ENCODE measurements around the gene CTNNA3. TPM values are rescaled to one million over a fixed set of nuclear protein-coding genes. Genes with fewer than 3 reads are reported as not detected.

The CTNNA3 gene
- total and polyA plus RNA-seq, 2 donors (not counting 1 experiment from before 2014, with no cell fraction given), result not detected

GRCh38 chr10:66466622-66467021, 1229.4 kb downstream of the CTNNA3 start:
- Histone ChIP-seq H4K20me1 (ENCODE audit: control insufficient read depth, extremely low read depth, insufficient read depth, low read length) (no peaks in the 10 kb centered on the region), H3K9ac (ENCODE audit: insufficient read depth, low read length) (no peak overlapping the region), H3K9me3 (ENCODE audit: control insufficient read depth, insufficient read depth, low read depth, low read length) (no peaks in the 10 kb centered on the region), H3K79me2 (ENCODE audit: control insufficient read depth, insufficient read depth, low read length) (no peaks in the 10 kb centered on the region), H3K4me2 (ENCODE audit: extremely low read depth, insufficient read depth, low read length) (no peak overlapping the region), H3K4me3 (replicated peaks in 1 of 4; ENCODE audit: control extremely low read depth in 1 of 4, insufficient read depth in 1 of 4, low read depth in 3 of 4, low read length in 4 of 4) (no peak overlapping the region), H3K27ac (ENCODE audit: insufficient read depth, low read length) (no peak overlapping the region), H3K4me1 (ENCODE audit: control insufficient read depth, extremely low read depth, insufficient read depth, low read length) (no peaks in the 10 kb centered on the region), H2AFZ (ENCODE audit: low read length) (no peak overlapping the region), H3K27me3 (ENCODE audit: control insufficient read depth, insufficient read depth, low read length) (no peaks in the 10 kb centered on the region), H3K36me3 (ENCODE audit: control insufficient read depth, insufficient read depth, low read length) (no peaks in the 10 kb centered on the region)
- DNase-seq (ENCODE audit: low read depth in 2 of 2), result no peak
- TF ChIP-seq CTCF (conservative IDR thresholded peaks at IDR 0.05 in 1 of 2, IDR thresholded peaks at IDR 0.05 in 1 of 2; ENCODE audit: low read depth in 1 of 2, low read length in 2 of 2), result no peak
- TF ChIP-seq EZH2 (IDR thresholded peaks at IDR 0.05; ENCODE audit: low read length, missing control alignments), result no peak

GRCh38 chr10:66463611-66464010, 1232.4 kb downstream of the CTNNA3 start:
- H3K4me2 ChIP-seq (ENCODE audit: extremely low read depth, insufficient read depth, low read length), result no peak overlapping the region
- no peak for DNase-seq (ENCODE audit: low read depth in 2 of 2)
- H3K27me3 ChIP-seq (ENCODE audit: control insufficient read depth, insufficient read depth, low read length), result no peaks in the 10 kb centered on the region
- no peak for TF ChIP-seq CTCF (conservative IDR thresholded peaks at IDR 0.05 in 1 of 2, IDR thresholded peaks at IDR 0.05 in 1 of 2; ENCODE audit: low read depth in 1 of 2, low read length in 2 of 2)
- TF ChIP-seq EZH2 (IDR thresholded peaks at IDR 0.05; ENCODE audit: low read length, missing control alignments), result no peak
- no peaks in the 10 kb centered on the region for H3K79me2 ChIP-seq (ENCODE audit: control insufficient read depth, insufficient read depth, low read length)
- no peak overlapping the region for H3K4me3 ChIP-seq (replicated peaks in 1 of 4; ENCODE audit: control extremely low read depth in 1 of 4, insufficient read depth in 1 of 4, low read depth in 3 of 4, low read length in 4 of 4)
- no peak overlapping the region for H3K27ac ChIP-seq (ENCODE audit: insufficient read depth, low read length)
- no peaks in the 10 kb centered on the region for H3K9me3 ChIP-seq (ENCODE audit: control insufficient read depth, insufficient read depth, low read depth, low read length)
- H2AFZ ChIP-seq (ENCODE audit: low read length), result no peak overlapping the region
- H3K36me3 ChIP-seq (ENCODE audit: control insufficient read depth, insufficient read depth, low read length), result no peaks in the 10 kb centered on the region
- H4K20me1 ChIP-seq (ENCODE audit: control insufficient read depth, extremely low read depth, insufficient read depth, low read length), result no peaks in the 10 kb centered on the region
- H3K9ac ChIP-seq (ENCODE audit: insufficient read depth, low read length), result no peak overlapping the region
- no peaks in the 10 kb centered on the region for H3K4me1 ChIP-seq (ENCODE audit: control insufficient read depth, extremely low read depth, insufficient read depth, low read length)

- no peaks in the 10 kb centered on the region for H3K36me3 ChIP-seq (ENCODE audit: control insufficient read depth, insufficient read depth, low read length)
- TF ChIP-seq EZH2 (IDR thresholded peaks at IDR 0.05; ENCODE audit: low read length, missing control alignments), result no peak
- TF ChIP-seq CTCF (conservative IDR thresholded peaks at IDR 0.05 in 1 of 2, IDR thresholded peaks at IDR 0.05 in 1 of 2; ENCODE audit: low read depth in 1 of 2, low read length in 2 of 2), result no peak
- no peaks in the 10 kb centered on the region for H3K4me1 ChIP-seq (ENCODE audit: control insufficient read depth, extremely low read depth, insufficient read depth, low read length)
- H3K4me2 ChIP-seq (ENCODE audit: extremely low read depth, insufficient read depth, low read length), result no peak overlapping the region
- H3K79me2 ChIP-seq (ENCODE audit: control insufficient read depth, insufficient read depth, low read length), result no peaks in the 10 kb centered on the region
- no peak overlapping the region for H3K27ac ChIP-seq (ENCODE audit: insufficient read depth, low read length)
- DNase-seq (ENCODE audit: low read depth in 2 of 2), result no peak
- H4K20me1 ChIP-seq (ENCODE audit: control insufficient read depth, extremely low read depth, insufficient read depth, low read length), result no peaks in the 10 kb centered on the region
- no peak overlapping the region for H2AFZ ChIP-seq (ENCODE audit: low read length)
- H3K27me3 ChIP-seq (ENCODE audit: control insufficient read depth, insufficient read depth, low read length), result no peaks in the 10 kb centered on the region
- no peaks in the 10 kb centered on the region for H3K9me3 ChIP-seq (ENCODE audit: control insufficient read depth, insufficient read depth, low read depth, low read length)
- no peak overlapping the region for H3K9ac ChIP-seq (ENCODE audit: insufficient read depth, low read length)
- H3K4me3 ChIP-seq (replicated peaks in 1 of 4; ENCODE audit: control extremely low read depth in 1 of 4, insufficient read depth in 1 of 4, low read depth in 3 of 4, low read length in 4 of 4), result no peak overlapping the region
These were observed 1238.4 kb downstream of the CTNNA3 start for GRCh38 chr10:66457629-66458028.
